GM19239 (cell line): ENCODE results near the gene MEX3C.
A peak's percentile ranks its signal among the peaks of the same experiment; 100 is the strongest.

ENCODE experiments used
- DNase-seq: peaks from one replicate; pipeline ENCODE4 v3.0.0; 2011; ENCODE audit warnings: low spot score; ENCODE audit not compliant: insufficient read length
- FAIRE-seq: peaks from 2 replicates; lab custom pipeline; 2011; peaks lifted over from hg19 to GRCh38; lab: Jason Lieb, UNC

Gene MEX3C

GRCh38 chr18:51197661-51198424 lies at the start of gene MEX3C:
Gene MEX3C, minus strand, starts transcription at chr18:51197681. Its CDS starts 361 bp downstream, at chr18:51197320.
- peak; percentile 99 for FAIRE-seq
- DNase-seq = peak; percentile 76

- FAIRE-seq = no peak
Observed at GRCh38 chr18:51241226-51241625, 43.7 kb upstream of the MEX3C start.

GRCh38 chr18:51236225-51236624 lies 38.7 kb upstream of the MEX3C start:
- DNase-seq (no peak), FAIRE-seq (no peak)

More at GRCh38 chr18:51241226-51241625, 43.7 kb upstream of the MEX3C start:
- no peak for DNase-seq

- no peak for FAIRE-seq
- DNase-seq = no peak
Observed at GRCh38 chr18:51235009-51235789, 37.7 kb upstream of the MEX3C start.

DNA sequence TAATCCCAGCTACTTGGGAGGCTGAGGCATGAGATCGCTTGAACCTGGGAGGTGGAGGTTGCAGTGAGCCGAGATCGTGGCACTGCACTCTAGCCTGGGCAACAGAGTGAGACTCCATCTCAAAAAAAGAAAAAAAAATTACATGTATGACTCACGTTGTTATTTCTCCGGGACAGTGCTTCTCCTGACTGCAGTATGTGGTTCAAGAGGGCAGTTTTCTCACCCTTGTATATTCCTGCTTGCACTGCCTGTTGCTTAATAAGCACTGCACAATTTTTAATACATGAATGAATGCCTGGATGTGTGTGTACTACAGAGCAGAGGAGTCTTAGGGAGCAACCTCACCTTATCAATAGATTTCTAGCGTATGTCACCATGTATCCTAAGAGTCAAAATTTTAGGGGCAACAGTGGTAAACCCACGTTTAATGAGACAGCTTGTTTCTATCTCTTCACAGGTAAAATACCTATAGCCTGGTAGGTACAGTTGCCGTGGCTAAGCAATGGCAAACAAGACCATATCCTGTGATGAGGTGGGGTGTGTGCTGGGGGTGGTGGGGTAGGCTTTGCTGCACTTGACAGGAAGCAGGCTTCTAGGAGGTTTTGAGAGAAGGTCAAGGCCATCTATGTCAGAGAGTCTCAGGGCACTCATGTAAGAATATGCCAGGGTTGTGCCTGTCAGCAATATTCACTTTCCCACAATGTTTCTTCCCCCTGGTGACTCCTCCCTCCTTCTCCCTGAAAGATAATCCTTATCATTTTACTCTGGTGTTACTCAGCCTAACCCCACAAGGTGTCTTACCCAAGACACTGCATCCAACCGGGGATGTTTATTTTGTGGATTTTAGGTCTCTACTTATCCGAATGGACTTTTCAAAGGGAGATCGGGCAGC lies 36.9 kb upstream of the MEX3C start:
- FAIRE-seq (no peak), DNase-seq (no peak)

GRCh38 chr18:51229328-51229727 lies 31.8 kb upstream of the MEX3C start:
- FAIRE-seq = no peak

DNA sequence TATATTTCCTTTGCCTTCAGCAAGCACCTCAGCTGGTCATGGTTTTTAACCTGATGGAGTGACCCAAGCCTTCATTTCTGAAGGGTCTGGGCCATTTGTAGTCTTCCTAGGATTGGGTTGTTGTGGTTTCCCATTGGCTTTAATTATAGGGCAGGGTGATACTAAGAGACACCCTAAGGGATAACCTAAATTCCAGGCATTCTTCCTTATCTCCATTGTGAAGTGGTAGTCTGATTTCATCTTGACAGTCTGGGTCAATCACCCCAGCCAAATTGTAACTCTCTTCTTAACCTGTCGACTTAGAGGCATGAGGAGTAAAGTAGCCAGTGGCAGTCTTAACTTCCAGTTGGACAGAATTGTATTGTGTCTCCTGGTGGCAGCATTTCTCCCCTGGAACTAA lies 30.2 kb upstream of the MEX3C start:
- FAIRE-seq (no peak), DNase-seq (no peak)

More at GRCh38 chr18:51229328-51229727, 31.8 kb upstream of the MEX3C start:
- DNase-seq = no peak

GRCh38 chr18:51226587-51227350 lies 29.3 kb upstream of the MEX3C start:
- FAIRE-seq = no peak
- no peak for DNase-seq

GRCh38 chr18:51226068-51226467 lies 28.6 kb upstream of the MEX3C start:
- DNase-seq (no peak), FAIRE-seq (no peak)

GRCh38 chr18:51212606-51213005 lies 15.1 kb upstream of the MEX3C start:
- DNase-seq = no peak
- no peak for FAIRE-seq

GRCh38 chr18:51211552-51211951 lies 14.1 kb upstream of the MEX3C start:
- DNase-seq = peak; percentile 24
- FAIRE-seq = peak; percentile 79

DNA sequence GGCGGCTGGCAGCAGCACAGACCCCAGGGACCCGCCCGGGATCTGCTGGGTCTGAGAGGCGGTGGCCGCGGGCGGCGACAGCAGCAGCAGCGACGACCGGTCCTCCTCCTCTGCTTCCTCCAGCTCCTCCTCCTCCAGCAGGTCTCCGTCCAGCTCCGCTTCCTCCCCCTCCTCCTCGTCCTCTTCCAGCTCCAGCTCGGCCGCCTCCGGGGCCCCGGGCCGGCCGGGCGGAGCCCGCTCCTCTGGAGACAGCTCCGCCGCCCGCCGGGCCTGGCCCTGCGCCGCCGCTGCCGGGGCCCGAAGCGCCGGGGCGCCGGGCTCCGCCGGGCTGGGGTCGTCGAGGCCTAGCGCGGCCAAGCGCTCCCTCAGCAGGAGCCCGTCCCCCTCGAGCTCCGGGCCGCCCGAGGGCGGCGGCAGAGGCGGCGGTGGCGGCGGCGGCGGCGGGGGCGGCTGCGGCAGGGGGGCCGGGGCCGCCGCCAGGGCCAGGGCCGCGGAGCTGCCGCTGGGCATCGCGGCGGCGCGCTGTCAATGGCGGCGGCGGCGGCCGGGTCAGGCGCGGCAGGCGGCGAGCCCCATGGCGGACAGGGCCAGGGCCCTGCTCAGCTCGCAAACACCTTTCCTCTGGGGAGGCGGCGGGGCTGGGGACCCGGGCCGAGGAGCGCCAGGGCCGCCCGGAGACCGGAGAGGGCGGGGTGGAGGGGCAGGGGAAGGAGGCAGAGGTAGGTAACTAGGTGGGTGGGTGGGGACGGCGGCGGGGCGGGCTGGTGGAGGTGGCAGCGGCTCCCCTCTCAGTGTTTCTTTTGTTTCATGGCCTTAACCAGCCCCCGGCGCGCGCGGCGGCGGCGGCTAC lies 445 bp downstream of the MEX3C start:
- no peak for DNase-seq
- no peak for FAIRE-seq

- DNase-seq (no peak), FAIRE-seq (peak; percentile 33)
Observed at GRCh38 chr18:51196118-51196810, 1.2 kb downstream of the MEX3C start.

DNA sequence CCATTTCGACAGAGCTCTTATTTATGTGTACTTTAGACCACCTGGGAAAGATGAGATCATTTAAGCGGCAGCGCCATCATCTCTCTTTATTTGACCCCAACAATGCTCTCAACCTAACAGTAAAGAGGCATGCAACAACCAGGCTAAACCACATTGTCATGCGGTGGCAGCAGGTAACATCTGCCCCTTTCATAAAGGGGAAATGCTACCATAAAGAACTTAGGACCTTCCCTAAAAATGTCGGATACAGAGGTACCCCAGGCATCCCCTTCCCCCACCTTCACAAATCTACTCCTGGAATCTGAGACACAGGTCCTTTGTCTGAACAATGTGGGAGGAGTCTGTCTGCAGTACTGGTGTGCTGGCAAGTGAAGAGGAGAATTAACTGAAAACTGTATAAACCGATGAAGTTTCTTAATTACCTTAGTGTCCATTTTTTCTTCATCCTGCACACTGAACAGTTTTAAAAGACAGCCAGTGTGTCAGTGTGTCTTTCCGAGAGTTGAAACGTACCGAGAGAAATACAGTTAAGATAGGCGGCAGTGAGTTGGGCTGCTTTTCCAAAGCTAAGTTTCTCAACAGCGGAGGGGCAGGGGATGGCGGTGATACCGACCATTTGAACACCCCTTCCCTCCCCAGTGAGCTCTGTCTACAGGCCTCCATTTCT lies 1.9 kb downstream of the MEX3C start:
- DNase-seq (no peak), FAIRE-seq (peak; percentile 94)

- no peak for DNase-seq
Observed at GRCh38 chr18:51195086-51195450, 2.4 kb downstream of the MEX3C start.

DNA sequence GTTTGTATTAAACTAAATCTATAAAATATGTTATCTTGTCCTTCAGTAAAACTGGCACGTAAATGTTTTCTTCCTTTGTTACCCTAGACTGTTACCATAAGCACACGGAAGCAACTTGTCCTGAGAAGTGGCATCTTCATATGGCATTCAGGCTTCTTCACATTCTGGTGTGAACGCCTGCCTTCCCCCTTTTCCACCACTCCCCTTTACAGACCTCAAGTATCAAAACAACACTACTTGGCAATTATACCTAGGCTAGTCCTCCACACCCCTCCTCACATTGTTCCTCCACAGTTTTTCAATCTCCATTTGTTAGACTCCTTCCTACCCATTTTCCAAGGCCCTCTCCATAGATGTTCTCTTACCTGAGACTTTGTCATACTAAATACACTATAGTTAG lies 2.9 kb downstream of the MEX3C start:
- DNase-seq = no peak
- peak; percentile 14 for FAIRE-seq

More at GRCh38 chr18:51195086-51195450, 2.4 kb downstream of the MEX3C start:
- no peak for FAIRE-seq

DNA sequence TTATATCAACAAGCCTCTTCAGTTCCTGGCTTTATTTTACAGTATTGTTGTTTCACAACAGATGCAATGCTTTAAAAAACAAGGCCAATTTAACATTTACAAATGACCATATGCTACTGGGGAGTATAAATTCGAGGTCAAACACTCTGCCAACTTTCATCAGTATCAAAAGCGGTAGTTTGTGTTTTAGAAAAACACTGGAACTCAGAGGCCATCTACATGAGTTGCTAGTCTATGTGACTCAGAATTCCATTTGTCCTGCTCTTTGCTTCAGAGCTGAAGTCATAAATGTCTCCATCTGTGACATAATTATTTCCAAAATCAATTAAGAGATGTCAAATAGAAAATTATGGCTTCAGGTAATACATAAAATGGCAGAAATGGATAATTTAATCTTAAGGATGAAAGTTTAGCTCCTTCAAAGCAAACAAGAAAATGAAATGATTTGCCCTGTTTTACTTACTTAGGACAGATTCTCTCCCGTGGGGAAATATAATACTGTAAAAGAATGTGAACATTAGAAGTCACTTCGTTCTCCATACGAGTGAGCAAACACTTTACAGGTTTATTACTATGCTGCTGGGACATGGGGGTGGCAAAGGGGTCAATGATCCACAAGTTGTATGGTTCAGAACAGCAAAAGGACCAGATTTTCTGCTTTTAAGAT lies 3.7 kb downstream of the MEX3C start:
- peak; percentile 71 for FAIRE-seq
- DNase-seq = no peak
